RPMI8226 (cell line): ENCODE results near the gene TFAP2B.

ENCODE experiments used
- DNase-seq: peaks from one replicate; pipeline ENCODE4 v3.0.0-alpha.2; 2015

Gene TFAP2B

GRCh38 chr6:50825375-50826036, 6.8 kb downstream of the TFAP2B start:
- DNase-seq = no peak

- DNase-seq = no peak
Measured at GRCh38 chr6:50826037-50826761, 7.5 kb downstream of the TFAP2B start.

- no peak for DNase-seq
Measured at GRCh38 chr6:50826803-50827202, 8.1 kb downstream of the TFAP2B start.

GRCh38 chr6:50829049-50829448, 10.4 kb downstream of the TFAP2B start:
- DNase-seq = no peak

GRCh38 chr6:50829898-50830444, 11.3 kb downstream of the TFAP2B start:
- no peak for DNase-seq

GRCh38 chr6:50831186-50831585, 12.5 kb downstream of the TFAP2B start:
- no peak for DNase-seq

GRCh38 chr6:50832912-50833311, 14.2 kb downstream of the TFAP2B start:
- DNase-seq = no peak

- no peak for DNase-seq
Measured at GRCh38 chr6:50834929-50835410, 16.3 kb downstream of the TFAP2B start.

GRCh38 chr6:50836231-50836630, 17.6 kb downstream of the TFAP2B start:
- peak; percentile 72 for DNase-seq

- peak; percentile 43 for DNase-seq
Measured at GRCh38 chr6:50837589-50838445, 19.1 kb downstream of the TFAP2B start.

- DNase-seq = no peak
Measured at GRCh38 chr6:50840112-50840810, 21.6 kb downstream of the TFAP2B start.

GRCh38 chr6:50840811-50841192, 22.1 kb downstream of the TFAP2B start:
- DNase-seq = no peak

GRCh38 chr6:50842446-50842845, 23.8 kb downstream of the TFAP2B start:
- DNase-seq = no peak

- DNase-seq = no peak
Measured at GRCh38 chr6:50842861-50843384, 24.3 kb downstream of the TFAP2B start.

- peak; percentile 41 for DNase-seq
Measured at GRCh38 chr6:50843842-50844241, 25.2 kb downstream of the TFAP2B start.

GRCh38 chr6:50845499-50846143, 26.9 kb downstream of the TFAP2B start:
- DNase-seq = no peak

- DNase-seq = no peak
Measured at GRCh38 chr6:50846144-50846851, 27.6 kb downstream of the TFAP2B start.

- DNase-seq = no peak
Measured at GRCh38 chr6:50846852-50847155, 28.1 kb downstream of the TFAP2B start.

GRCh38 chr6:50847890-50848594, 29.4 kb downstream of the TFAP2B start:
- DNase-seq = no peak

GRCh38 chr6:50848989-50849795, 30.5 kb downstream of the TFAP2B start:
- DNase-seq = no peak
